GM15510 (cell line): ENCODE measurements around the gene TBL1XR1.

Experiments used
- POLR2A ChIP-seq: IDR thresholded peaks from 3 replicates; pipeline ENCODE4 v1.6.1; 2011; ENCODE audit warnings: borderline replicate concordance; ENCODE audit not compliant: insufficient read length; ENCODE audit errors: extremely low read depth

TBL1XR1 gene

GRCh38 chr3:177050501-177051237, 146.6 kb downstream of the TBL1XR1 start:
- no peak for TF ChIP-seq POLR2A

- TF ChIP-seq POLR2A, result no peak
Observed at GRCh38 chr3:177045767-177046166, 151.5 kb downstream of the TBL1XR1 start.

GRCh38 chr3:177045222-177045621, 152.1 kb downstream of the TBL1XR1 start:
- no peak for TF ChIP-seq POLR2A

- TF ChIP-seq POLR2A, result no peak
Observed at GRCh38 chr3:177041730-177042551, 155.3 kb downstream of the TBL1XR1 start.

GRCh38 chr3:177041021-177041729, 156.1 kb downstream of the TBL1XR1 start:
- TF ChIP-seq POLR2A, result no peak

GRCh38 chr3:177039490-177040274, 157.6 kb downstream of the TBL1XR1 start:
- TF ChIP-seq POLR2A, result no peak

GRCh38 chr3:177037241-177037640, 160.0 kb downstream of the TBL1XR1 start:
- TF ChIP-seq POLR2A, result no peak

GRCh38 chr3:177035676-177036075, 161.6 kb downstream of the TBL1XR1 start:
- TF ChIP-seq POLR2A, result no peak

GRCh38 chr3:177034832-177035475, 162.3 kb downstream of the TBL1XR1 start:
- TF ChIP-seq POLR2A, result no peak

- TF ChIP-seq POLR2A, result no peak
Observed at GRCh38 chr3:177026505-177027277, 170.6 kb downstream of the TBL1XR1 start.

GRCh38 chr3:177015881-177016280, 181.4 kb downstream of the TBL1XR1 start:
- TF ChIP-seq POLR2A, result no peak

- no peak for TF ChIP-seq POLR2A
Observed at GRCh38 chr3:177013681-177014280, 183.5 kb downstream of the TBL1XR1 start.
